GM18507 (cell line): ENCODE measurements around the gene MBTPS1.

ENCODE experiments used
- DNase-seq: peaks from one replicate; pipeline ENCODE4 v3.0.0; 2011; ENCODE audit warnings: low read depth; ENCODE audit not compliant: insufficient read length; ENCODE audit errors: extremely low spot score
- FAIRE-seq: peaks from 2 replicates; lab custom pipeline; 2011; peaks lifted over from hg19 to GRCh38; lab: Jason Lieb, UNC

Gene MBTPS1

DNA sequence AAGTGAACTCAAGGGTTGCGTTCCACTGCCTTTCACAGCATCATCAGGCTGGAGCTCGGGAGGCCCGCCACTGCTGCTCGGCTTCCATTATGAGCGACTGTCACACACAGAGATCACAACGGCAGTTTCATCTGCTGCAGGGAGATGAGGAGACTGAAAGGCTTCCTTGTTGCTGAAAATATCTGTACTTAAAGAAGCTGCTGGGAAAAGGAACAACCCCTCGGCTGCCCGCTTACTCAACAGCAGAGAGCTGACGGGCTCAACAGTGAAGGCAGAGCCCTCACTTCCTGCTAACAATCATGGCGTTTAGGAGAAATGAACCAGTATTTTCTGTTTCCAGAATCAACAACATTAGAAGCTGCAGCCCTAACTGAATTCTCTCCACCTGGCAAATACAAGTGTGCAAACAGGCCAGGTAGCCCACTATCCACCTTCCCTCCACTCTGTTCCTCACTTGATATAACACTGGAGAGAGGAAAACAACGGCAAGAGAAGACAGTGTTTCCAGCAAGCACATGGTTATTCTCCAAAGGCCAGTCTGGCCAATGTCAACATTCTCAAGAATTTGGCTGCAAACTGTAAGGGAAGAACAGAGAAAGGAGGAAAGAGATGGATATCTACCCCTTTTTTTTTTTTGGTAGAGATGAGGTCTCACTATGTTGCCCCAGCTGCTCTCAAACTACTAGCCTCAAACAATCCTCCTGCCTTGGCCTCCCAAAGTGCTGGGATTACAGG, 33.7 kb downstream of the MBTPS1 start:
- FAIRE-seq (no peak), DNase-seq (no peak)

DNA sequence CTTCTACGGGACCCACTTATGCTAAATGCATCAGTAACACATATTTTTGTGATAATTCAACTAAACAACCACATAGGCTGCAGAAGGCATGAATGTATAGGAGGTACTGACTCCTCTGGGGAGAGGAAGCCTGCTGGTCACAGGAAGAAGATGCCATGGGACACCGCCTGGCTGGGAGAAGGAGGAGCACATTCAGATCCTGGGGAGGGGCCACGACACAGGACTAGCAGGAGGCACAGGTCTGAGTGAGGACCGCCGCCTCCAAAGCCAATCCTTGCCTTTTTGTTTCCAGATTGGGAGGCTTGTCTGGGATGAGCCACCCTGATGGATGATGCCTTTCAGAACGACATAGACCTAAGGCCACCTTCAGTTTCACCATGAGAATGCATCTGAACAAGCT, 34.6 kb downstream of the MBTPS1 start:
- FAIRE-seq (no peak), DNase-seq (no peak)

DNA sequence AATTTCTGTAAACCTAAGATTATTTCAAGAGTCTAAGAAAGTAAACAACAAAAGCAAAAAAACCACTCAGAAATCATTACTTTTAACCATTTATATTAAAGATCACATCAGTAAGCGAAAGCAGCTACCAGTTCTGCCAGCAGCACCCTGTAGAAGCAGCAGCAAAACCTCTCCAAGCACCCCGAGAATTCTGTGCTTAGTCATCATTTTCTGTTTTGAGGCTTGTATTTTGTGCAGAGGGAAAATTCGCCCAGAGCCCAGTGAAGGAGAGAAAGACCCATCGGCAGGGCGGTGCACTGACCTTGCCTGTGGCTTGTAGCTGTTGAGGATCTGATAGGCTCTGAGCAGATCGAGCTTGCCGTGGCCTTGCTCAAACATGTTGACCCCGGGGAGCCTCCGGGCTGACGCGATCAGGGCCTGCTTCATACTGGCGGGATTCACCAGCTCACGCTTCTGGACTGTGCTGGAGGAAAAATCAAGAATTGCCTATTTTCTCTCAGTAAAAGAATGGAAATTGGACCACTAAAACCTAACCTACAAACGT, 35.2 kb downstream of the MBTPS1 start:
- DNase-seq (no peak), FAIRE-seq (no peak)

DNA sequence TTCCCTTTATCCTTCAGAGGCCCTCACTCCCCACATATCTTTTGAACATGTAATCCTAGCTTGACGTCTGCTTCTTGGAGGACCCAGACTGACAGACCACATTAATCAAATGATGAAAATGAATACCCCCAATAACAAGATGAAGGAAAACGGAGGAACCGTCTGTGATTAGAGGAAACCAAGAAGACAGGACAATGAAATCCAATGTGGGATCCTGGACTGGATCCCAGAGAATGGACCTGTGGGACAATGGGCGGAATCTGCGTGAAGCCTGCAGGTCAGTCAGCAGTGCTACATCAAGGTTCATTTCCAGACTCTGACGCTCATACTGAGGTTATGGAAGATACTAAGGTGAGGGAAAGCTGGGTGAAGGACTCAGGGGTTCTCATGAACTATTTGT, 35.9 kb downstream of the MBTPS1 start:
- FAIRE-seq = no peak

DNA sequence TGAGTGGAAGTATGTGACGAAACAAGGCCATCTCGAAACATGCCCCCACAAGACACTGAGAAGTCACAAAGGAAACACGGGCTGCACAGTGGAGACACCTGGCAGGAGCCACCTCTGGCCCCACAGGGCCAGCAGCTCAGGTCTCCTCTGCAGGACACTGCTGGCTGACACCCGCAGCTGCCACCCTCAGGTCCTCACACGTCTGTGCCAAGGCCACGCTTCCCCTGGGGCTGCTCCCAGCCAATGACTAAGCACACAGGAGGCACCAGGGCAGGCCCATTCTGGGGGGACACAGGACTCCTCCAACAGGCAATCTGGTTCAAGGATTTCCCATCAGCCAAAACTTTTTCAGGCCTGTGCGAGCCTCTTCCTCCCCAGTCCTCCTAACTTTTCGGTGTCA, 36.4 kb downstream of the MBTPS1 start:
- FAIRE-seq = no peak

More for the DNA sequence above, 35.9 kb downstream of the MBTPS1 start:
- DNase-seq = no peak

DNA sequence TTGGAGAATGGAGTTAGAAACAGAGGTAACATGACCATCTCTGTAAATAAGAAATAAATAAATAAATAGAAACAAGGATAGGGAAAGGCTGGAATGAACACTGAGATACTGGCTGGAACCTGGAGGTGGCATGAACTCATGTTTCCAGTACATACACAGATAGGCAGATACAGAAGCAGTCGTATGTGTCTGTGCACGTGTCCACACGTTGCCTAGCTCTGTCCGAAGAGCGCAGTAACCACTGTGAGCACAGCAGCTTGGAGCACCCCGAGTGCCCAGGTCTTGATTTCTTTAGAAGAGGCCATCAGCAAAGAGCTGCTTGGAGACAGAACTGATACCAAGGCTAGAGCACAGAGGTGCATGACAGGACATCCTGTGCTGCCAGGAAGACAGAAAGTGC, 37.1 kb downstream of the MBTPS1 start:
- DNase-seq (no peak), FAIRE-seq (no peak)

More for the DNA sequence above, 36.4 kb downstream of the MBTPS1 start:
- no peak for DNase-seq

DNA sequence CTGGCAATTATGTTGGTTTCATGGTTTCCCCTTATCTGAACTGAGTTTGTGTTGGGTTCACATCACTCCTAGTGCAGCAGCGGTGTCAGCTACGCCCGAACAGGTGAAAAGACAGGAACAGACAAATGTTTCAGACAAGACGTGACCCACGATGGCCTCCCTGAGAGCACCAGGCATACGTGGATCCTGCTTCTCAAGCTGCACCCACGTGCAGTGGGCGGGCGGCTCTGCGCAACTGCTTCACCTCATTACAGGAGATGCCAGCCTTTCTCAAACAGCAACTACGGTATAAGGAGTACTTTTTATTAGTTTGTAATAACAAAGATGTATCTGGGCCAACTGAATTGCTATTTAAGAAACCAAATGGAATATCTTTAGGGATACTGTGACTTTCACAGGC, 41.4 kb downstream of the MBTPS1 start:
- no peak for FAIRE-seq

DNA sequence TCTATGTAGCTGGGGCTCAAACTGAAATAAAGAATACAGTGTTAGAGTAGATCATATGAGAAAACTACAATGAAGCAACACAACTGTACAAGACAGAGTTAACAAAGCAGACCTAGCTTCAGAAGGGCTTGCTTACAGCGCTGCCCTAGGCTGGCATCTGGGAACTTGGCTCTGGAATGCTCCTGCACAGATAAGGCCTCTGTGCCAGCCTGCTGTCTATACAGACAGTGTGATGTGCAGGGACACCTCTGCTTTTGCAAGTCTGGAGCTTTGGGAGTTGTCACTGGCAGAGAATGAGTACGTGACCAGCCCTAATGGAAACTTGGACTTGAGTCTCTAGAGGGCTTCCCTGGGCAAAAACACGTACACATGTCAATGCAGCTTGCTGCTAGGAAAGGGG, 42.0 kb downstream of the MBTPS1 start:
- FAIRE-seq (no peak), DNase-seq (no peak)

More for the DNA sequence above, 41.4 kb downstream of the MBTPS1 start:
- DNase-seq = no peak

DNA sequence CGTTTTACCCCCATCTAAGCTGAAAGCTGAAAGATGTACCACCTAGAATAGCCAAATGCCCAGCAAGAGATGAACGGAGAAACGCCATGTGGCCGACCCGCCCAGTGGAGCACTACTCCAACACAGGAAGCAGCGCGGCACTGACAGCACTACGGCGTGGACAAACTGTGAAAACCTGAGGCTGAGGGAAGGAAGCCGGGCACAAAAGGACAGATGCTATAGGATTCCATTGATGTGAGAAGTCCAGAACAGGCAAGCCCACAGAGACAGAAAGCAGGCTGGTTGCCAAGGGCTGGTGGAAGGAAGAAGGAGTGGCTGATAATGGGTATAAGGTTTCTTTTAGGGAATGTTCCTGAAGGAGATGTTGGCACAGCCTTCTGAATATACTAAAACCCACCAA, 44.7 kb downstream of the MBTPS1 start:
- no peak for DNase-seq
- FAIRE-seq = no peak

DNA sequence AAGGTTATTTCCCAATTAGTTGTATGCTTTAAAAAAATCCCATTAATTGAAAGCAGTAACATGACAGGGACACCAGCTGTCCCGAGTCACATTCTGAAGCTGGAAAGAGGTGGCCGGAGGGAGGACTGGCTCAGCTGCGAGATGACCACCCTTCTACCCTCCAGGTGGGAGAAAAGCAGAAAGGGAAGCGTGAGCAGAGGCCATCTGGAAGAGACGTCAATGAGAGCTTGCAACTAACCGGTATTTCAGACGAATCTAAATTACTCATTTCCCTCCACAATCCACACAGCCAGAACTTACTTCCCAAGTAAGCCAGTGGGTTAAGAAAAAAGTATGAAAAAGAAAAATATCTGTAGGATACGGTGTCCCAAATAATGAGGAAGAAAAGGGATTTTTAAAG, 45.6 kb downstream of the MBTPS1 start:
- no peak for DNase-seq
- no peak for FAIRE-seq

DNA sequence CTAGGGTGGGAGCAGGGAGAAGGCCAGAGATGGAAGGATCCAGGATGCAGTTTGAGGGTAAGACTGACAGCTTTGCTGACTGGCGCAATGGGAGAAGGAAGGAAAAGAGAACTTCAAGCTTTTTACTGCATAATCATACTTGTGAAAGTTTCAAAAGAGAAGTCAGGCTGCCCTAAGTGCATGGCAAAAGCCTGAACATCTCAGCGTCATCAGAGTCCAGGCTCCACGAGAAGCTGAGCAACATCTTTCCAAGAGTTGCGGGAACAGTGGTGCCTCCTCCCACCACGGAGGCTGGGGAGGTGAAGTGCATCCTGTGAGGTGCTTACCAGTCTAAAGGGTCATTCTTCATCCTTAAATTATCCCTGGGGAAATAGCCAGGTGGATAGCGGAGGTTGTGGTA, 47.2 kb downstream of the MBTPS1 start:
- FAIRE-seq (no peak), DNase-seq (no peak)

DNA sequence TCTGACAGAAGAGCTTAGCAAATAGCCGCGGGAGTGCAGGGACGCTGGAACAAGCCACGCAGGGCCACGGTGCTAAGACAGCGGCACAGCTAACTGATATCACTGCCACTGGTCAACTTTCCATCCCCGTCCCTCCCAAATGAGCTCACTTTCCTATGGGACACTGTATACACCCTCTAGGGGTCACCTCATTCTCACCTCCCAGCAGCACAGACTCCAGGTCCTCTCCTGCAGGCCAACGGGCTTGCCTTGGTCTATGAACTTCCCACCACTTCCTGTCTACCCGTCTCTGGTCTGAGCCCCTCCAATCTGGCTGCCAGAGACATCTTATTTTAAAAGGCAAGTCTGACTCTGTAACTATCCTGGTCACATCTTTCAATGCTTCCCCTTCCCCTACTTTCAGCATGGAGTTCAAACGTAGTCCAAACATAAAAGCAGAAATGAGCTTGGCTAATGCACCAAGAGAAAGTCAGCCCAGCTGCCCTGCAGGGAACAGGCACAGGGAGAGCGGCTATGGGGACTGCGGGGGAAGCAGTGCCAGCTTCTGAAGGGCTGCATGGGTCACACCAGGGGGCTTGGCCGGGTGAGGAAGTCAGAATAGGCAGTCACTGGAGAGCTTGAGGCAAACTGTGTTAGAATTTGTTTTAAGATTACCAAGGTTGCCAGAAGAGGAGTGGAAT, 47.8 kb downstream of the MBTPS1 start:
- FAIRE-seq = no peak
- DNase-seq = no peak

DNA sequence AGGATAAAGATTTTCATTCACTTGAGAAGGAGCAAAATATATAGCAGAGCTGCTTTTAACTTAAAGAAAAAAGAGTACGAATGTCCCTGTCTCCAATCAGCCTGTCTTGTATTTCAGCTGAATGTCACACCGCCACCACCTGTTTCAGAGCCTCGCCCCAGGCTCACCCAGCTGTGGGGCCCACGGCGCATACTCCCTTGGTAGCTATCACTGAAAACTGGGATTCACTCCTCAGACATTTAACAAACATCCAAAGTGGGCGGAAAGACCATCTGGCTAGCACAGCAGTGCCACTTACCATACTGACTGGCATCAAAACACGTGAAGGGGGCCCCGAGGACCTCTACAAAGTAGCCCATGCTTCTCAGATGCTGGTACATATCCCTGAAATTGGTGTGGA, 48.7 kb downstream of the MBTPS1 start:
- no peak for FAIRE-seq
- DNase-seq = no peak

DNA sequence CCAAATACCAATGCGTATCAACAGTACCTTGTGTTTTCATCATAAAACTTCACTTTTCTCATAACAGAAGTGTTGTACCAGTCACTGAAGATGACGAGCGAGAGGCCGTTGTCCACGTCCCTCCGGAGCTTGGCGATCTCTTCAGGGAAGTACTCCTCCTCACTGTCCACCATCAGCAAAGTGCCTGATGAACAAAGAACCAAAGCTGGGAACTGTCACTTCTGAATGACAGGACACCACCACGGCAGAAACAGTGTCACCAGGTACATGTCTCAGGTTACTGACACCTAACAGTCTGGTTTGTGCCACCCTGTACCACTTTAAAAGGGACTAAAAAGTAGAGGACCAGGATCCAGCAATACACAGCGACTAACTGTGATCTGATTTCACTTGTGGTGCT, 49.1 kb downstream of the MBTPS1 start:
- no peak for DNase-seq
- FAIRE-seq = no peak

DNA sequence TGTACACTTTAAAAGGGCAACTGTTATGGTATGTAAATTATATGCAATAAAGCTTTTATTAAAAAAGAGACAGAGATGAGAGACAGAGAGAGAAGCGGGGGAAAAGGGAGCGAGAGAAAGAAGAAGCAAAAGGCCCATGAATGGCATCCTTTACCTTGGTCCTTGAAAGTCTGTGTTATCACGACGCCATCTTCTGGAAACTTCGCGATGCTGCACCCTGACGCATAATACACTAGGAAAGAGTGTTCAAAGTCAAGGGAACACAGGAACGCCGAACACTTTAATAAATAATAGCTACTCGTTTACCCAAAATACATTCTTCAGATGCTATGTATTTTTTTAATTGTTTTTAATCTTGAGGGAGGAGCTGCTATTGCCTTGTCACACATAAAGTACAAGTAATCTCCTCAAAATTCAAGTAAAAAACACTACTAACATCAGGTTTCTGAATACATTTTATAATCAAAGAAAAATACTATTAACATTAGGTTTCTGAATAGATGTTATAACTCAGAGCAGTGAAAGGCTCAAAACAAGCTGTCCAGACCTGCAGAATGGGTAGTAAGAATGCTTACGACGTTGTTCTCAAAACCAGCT, 51.1 kb downstream of the MBTPS1 start:
- FAIRE-seq = peak; percentile 18
- no peak for DNase-seq

DNA sequence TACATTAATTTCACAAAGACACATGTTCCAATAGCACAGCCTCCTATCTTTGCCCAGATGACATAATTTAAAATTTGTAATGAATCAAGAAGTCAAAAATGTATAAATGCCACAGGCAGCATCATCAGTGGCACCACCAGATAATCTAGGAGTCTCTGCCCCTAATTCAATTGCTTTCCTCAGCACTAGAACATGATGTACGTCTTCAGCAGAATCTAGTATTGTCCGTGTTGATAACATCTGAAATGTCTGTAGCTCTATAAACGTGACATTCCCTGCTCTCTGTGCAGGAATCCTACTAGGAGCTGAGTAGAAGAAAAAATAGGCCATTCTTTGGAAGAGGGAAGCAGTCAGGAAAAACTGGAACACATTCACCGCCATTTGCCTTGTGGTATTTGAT, 52.8 kb downstream of the MBTPS1 start:
- no peak for FAIRE-seq
- no peak for DNase-seq

DNA sequence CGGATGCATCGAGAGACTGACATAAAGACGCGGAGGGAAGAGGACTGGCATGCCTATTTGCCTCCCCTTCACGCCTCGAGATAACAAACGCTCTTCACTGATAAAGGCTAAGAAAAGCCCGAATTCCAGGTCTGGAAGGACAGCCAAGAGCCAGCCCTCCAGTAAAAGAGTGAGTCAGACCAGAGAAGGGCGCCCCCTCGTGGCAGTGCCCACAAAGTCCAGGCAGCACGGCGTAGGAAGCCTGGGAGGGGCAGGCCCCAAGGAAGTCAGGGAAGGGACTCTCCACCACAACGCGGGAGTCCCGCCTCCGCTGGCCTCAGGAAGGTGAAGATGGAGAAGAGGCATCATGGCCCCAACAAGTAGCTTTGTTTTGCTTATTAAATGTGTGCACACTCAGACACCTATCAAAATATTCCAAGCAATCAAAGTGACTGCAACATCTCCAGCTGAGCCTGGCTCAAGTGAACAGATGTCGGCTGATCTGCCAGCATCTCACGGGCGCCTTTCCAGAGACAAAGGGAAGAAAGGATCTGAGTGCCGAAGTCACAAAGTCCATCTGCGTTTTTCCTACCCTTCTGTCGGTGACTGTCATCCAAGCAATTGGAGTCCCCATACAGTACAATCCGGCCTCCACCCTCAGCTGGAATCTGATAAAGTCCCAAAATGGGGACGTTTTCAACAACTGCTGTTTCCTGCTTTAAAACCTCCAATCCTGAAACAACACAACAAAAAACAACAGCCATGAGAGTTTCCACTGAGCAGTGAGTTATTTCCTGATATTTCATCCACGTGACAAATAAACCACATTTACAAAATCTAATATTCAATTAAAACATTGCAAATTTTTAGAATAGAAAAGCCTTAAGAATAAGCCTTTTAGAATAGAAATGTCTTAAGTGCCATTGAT, 53.8 kb downstream of the MBTPS1 start:
- DNase-seq (peak; percentile 29), FAIRE-seq (no peak)

DNA sequence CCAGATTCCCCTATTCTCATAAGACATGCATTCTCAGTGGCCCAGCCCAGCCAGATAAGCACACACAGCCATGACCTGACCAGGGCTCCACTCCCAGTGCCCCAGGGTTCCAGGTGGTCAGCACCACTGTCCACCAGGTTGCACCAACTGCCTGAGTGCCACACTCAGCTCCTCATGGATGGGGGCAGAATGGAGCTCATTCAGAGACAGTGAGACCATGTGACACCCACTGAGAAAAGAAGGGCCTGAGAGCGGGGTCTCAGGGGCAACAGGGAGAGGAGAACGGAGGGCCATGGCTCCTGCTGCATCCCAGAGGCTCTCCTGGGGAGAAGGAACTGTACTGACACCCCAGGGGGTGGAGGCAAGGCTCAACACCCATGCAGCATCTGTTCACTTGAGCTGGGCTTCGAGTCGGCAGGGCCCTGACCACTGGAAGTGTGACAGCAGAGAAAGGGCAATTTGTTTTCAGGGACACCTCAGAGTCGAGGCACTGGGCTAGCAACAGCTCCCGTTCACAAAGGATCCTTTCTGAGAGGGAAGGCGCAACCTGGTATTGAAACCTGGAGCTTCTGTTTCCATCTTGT, 55.4 kb downstream of the MBTPS1 start:
- no peak for FAIRE-seq

More for the DNA sequence above, 55.4 kb downstream of the MBTPS1 start:
- DNase-seq = no peak
